K562 (cell line): ENCODE measurements around the gene C3. TPM values are rescaled to one million over a fixed set of nuclear protein-coding genes. Genes with fewer than 3 reads are reported as not detected.

Experiments
- ATAC-seq: fragments of 200-7000 bp; cut with Tn5 transposase; 3 replicates; pipeline ENCODE4 v1.9.1; 2020; ENCODE audit warnings: moderate library complexity
- BruUV-seq: library from RNA; stranded (reverse); fragments of 400-500 nt; replicated peaks from 2 replicates; lab custom pipeline; 2021; lab: Mats Ljungman, UMichigan
- CTCF ChIA-PET: fragments of 300-600 bp; formaldehyde crosslinking; extraction: SDS; loops from one replicate; lab custom pipeline; 2021; ENCODE audit warnings: low intra/inter-chr PET ratio; lab: Yijun Ruan, JAX
- POLR2A ChIA-PET: fragments of 300-600, 350-650 bp; sonication (Branson Sonifier 250); formaldehyde crosslinking; extraction: SDS; loops from one replicate; lab custom pipeline; 2021; ENCODE audit warnings: antibody characterized with exemption, inconsistent platforms; lab: Yijun Ruan, JAX
- DNase-seq, 4 experiments: peaks; one replicate each; pipeline versions ENCODE4 v3.0.0 to v3.0.0-alpha.2; 2011 to 2018; ENCODE audit warnings: low spot score in 3 of 4, mixed read lengths in 3 of 4; ENCODE audit errors: extremely low read depth in 1 of 4
- FAIRE-seq: peaks from 2 replicates; lab custom pipeline; 2011; peaks lifted over from hg19 to GRCh38; lab: Jason Lieb, UNC
- H2AFZ ChIP-seq: 2 replicates; pipeline ENCODE4 v1.6.0; 2011; ENCODE audit warnings: low read depth, low read length, control low read depth, inconsistent platforms
- H3K27ac ChIP-seq: fragments of 200-600 bp; 3 replicates; pipeline ENCODE4 v1.8.0; 2011; ENCODE audit warnings: low read depth, mild to moderate bottlenecking, control low read depth, inconsistent platforms, low read length, moderate library complexity, mixed read lengths; ENCODE audit errors: extremely low read depth
- H3K27me3 ChIP-seq, 2 experiments: fragments of 300-600 bp in 1 of 2; 2 replicates in 1 of 2; 3 replicates in 1 of 2; pipeline versions ENCODE4 v1.6.0 to v1.8.0; 2011; ENCODE audit warnings: inconsistent platforms in 2 of 2, low read length in 2 of 2, mild to moderate bottlenecking in 1 of 2, mixed read lengths in 1 of 2, moderate library complexity in 1 of 2; ENCODE audit not compliant: control insufficient read depth in 2 of 2, insufficient read depth in 2 of 2
- H3K36me3 ChIP-seq: fragments of 300-600 bp; 3 replicates; pipeline ENCODE4 v1.8.0; 2011; ENCODE audit warnings: mild to moderate bottlenecking, low read length, inconsistent platforms; ENCODE audit not compliant: control insufficient read depth, insufficient read depth
- H3K4me1 ChIP-seq, 2 experiments: fragments of 200-600 bp in 1 of 2; replicated peaks in 1 of 2; 2 replicates in 1 of 2; 3 replicates in 1 of 2; pipeline versions ENCODE4 v1.5.1 to v1.8.0; 2011; ENCODE audit warnings: inconsistent platforms in 2 of 2, low read length in 2 of 2, mild to moderate bottlenecking in 1 of 2, mixed read lengths in 1 of 2, moderate library complexity in 1 of 2; ENCODE audit not compliant: control insufficient read depth in 2 of 2, insufficient read depth in 2 of 2
- H3K4me2 ChIP-seq: 2 replicates; pipeline ENCODE4 v1.6.1; 2011; ENCODE audit warnings: low read length, control low read depth, inconsistent platforms, mixed read lengths; ENCODE audit not compliant: insufficient read depth
- H3K4me3 ChIP-seq: fragments of 200-600 bp; sonication (generic), shearing (Covaris generic); 2 replicates; pipeline ENCODE4 v1.5.1; 2016; ENCODE audit warnings: control low read depth, inconsistent platforms
- H3K79me2 ChIP-seq: fragments of 200-600 bp; 3 replicates; pipeline ENCODE4 v1.8.0; 2011; ENCODE audit warnings: low read length, inconsistent platforms; ENCODE audit not compliant: control insufficient read depth, insufficient read depth
- H3K9ac ChIP-seq, 2 experiments: 2 replicates each; pipeline versions ENCODE4 v1.6.0 to v1.6.1; 2011; ENCODE audit warnings: low read depth in 2 of 2, low read length in 2 of 2, control low read depth in 1 of 2, inconsistent platforms in 1 of 2, mild to moderate bottlenecking in 1 of 2, mixed read lengths in 1 of 2; ENCODE audit not compliant: insufficient read depth in 1 of 2
- H3K9me1 ChIP-seq: one replicate; pipeline ENCODE4 v1.6.0; 2011; ENCODE audit warnings: inconsistent platforms, mild to moderate bottlenecking, low read length, moderate library complexity; ENCODE audit not compliant: control insufficient read depth, insufficient read depth
- H3K9me3 ChIP-seq: replicated peaks from 2 replicates; pipeline ENCODE4 v1.5.1; 2011; ENCODE audit warnings: low read depth, low read length, inconsistent platforms; ENCODE audit not compliant: control insufficient read depth, insufficient read depth
- H4K20me1 ChIP-seq: replicated peaks from 2 replicates; pipeline ENCODE4 v1.6.1; 2011; ENCODE audit warnings: low read length, inconsistent platforms, mixed read lengths; ENCODE audit not compliant: control insufficient read depth, insufficient read depth
- CEBPB ChIP-seq: fragments of 450-650 bp; IDR thresholded peaks from 2 replicates; pipeline ENCODE4 v1.6.1; 2016; ENCODE audit warnings: missing genetic modification characterization, missing compliant biosample characterization
- CEBPG ChIP-seq, 3 experiments: fragments of 200-800 bp in 1 of 3; sonication (Bioruptor generic) in 1 of 3; sonication (generic) in 1 of 3; formaldehyde crosslinking in 1 of 3; IDR thresholded peaks in 2 of 3; conservative IDR thresholded peaks in 1 of 3; 2 replicates each; pipeline versions ENCODE4 v1.6.1 to v1.8.0; 2016 to 2022; ENCODE audit warnings: missing compliant biosample characterization in 2 of 3, missing genetic modification characterization in 2 of 3, mild to moderate bottlenecking in 1 of 3, missing genetic modification reagents in 1 of 3
- IRF2 ChIP-seq: sonication (generic); formaldehyde crosslinking; IDR thresholded peaks from 2 replicates; pipeline ENCODE4 v1.8.1; 2022; ENCODE audit warnings: mild to moderate bottlenecking, missing genetic modification reagents
- PHB ChIP-seq: fragments of 250-450 bp; sonication (Bioruptor Pico); IDR thresholded peaks from 2 replicates; pipeline ENCODE4 v1.5.0; 2021
- PHF20 ChIP-seq: fragments of 450-650 bp; IDR thresholded peaks from 2 replicates; pipeline ENCODE4 v1.6.1; 2018; ENCODE audit not compliant: partially characterized antibody
- SPI1 ChIP-seq: IDR thresholded peaks from 2 replicates; pipeline ENCODE4 v1.6.1; 2011; ENCODE audit warnings: low read depth, low read length, control low read depth, borderline replicate concordance
- WGBS: fragments of 100-300 bp; shearing (Covaris generic); methylation state at CpG from one replicate; pipeline ENCODE4 v1.1.6; 2016; ENCODE audit warnings: low coverage, mixed read lengths; ENCODE audit not compliant: insufficient coverage; ENCODE audit errors: missing lambda C conversion rate; 5-methylcytosine and 5-hydroxymethylcytosine counted together
- in situ Hi-C: fragments of 300-500 bp; cut with MboI; formaldehyde crosslinking; loops from 4 replicates; pipeline ENCODE4 v1.15.0; 2018; ENCODE audit warnings: inconsistent platforms, mixed read lengths
- intact Hi-C: fragments of 100-400 bp; cut with micrococcal nuclease; formaldehyde crosslinking; loops from 2 replicates; pipeline ENCODE4 v1.14.2; 2022
- polyA plus RNA-seq, 8 experiments: library from polyadenylated mRNA; depleted of rRNA in 4 of 8; stranded (reverse) in 5 of 8; unstranded in 3 of 8; fragments of >200 nt; fragmentation: Nextera tagmentation in 2 of 8; fragmentation: Illumina TruSeq in 1 of 8; extraction: Ambion mirVana in 2 of 8; extraction: Trizol in 1 of 8; gene quantifications; 2 replicates each; pipeline versions ENCODE4 v1.2.1 to v1.2.3, GENCODE V29; 2011 to 2014; ENCODE audit warnings: inconsistent platforms in 1 of 8, missing spikeins in 1 of 8
- total RNA-seq, 7 experiments: library from RNA; depleted of rRNA in 6 of 7; stranded (reverse); fragments of >200 nt in 6 of 7; fragmentation: Illumina TruSeq in 2 of 7; extraction: Trizol in 2 of 7; gene quantifications; 2 replicates each; pipeline versions ENCODE4 v1.2.1 to v1.2.3, GENCODE V29; 2011 to 2021; ENCODE audit warnings: low replicate concordance in 1 of 7

Gene C3
- total and polyA plus RNA-seq, 9 of the 15 experiments (the other 6 are each of a cell fraction or from before 2014, with no cell fraction given) = 0.59 to 10.6 (median 2.2) TPM

GRCh38 chr19:6723738-6724137 is 3.3 kb upstream of the C3 start:
- in situ Hi-C loops (no loop called here), intact Hi-C loops (no loop called here)
- no peak for DNase-seq
- Histone ChIP-seq H3K9me3 (no peaks in the 10 kb centered on the region), H3K4me1 (peaks cover 31 to 32% of the 10 kb centered on the region in 2 experiments), H3K36me3 (no peaks in the 10 kb centered on the region), H3K9me1 (no peaks in the 10 kb centered on the region), H3K9ac (no peak overlapping the region), H3K27me3 (no peaks in the 10 kb centered on the region), H3K27ac (no peak overlapping the region), H2AFZ (no peak overlapping the region), H3K79me2 (no peaks in the 10 kb centered on the region), H3K4me3 (no peak overlapping the region), H3K4me2 (no peak overlapping the region), H4K20me1 (no peaks in the 10 kb centered on the region)
- WGBS = 45% methylated on average over 5 of the region's 5 CpGs
- FAIRE-seq = no peak
- ATAC-seq = no peak
- POLR2A ChIA-PET = interaction anchor here (0.6 to 1.8 kb wide), 2 partner anchors 14 to 268 kb away, joined by 4 to 5 read pairs; partner anchors contain the start of gene GPR108
- TF ChIP-seq PHB = no peak
- peak; percentile 84 for TF ChIP-seq SPI1
- TF ChIP-seq PHF20 = no peak
- no TSS peak for BruUV-seq
- CTCF ChIA-PET = no interaction called here

DNA sequence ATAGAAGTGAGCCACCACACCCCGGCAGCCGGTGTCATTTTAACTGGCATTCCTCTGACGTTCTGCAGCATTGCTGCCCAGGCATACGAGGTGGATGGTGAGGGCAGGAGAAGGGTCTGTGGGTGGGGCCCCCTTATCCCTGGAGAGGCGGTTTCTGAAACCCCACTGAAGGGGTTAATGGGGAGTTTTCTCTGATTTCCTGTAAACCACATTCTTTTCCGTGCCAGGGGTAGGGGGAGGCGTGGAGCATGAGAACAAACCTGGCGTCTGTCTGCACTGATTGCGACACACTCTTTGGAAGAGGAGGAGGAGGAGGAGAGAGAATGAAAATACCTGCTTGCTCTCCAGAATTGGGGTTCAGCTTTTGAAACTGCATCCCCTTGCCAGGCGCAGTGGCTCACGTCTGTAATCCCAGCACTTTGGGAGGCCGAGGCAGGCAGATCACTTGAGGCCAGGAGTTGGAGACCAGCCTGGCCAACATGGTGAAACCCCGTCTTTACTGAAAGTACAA is 2.7 kb upstream of the C3 start:
- no peak overlapping the region for H3K4me3 ChIP-seq
- no peak for DNase-seq
- in situ Hi-C loops (no loop called here), intact Hi-C loops (no loop called here)
- no peaks in the 10 kb centered on the region for H3K79me2 ChIP-seq
- ChIA-PET CTCF (no interaction called here), POLR2A (interaction anchor here (0.6 to 1.1 kb wide), 2 partner anchors 45 to 267 kb away, joined by 3 to 4 read pairs; no protein-coding TSS in a partner anchor)
- no peak overlapping the region for H3K4me2 ChIP-seq
- no peak overlapping the region for H3K27ac ChIP-seq
- no peaks in the 10 kb centered on the region for H3K9me3 ChIP-seq
- FAIRE-seq = no peak
- no peaks in the 10 kb centered on the region for H3K27me3 ChIP-seq
- WGBS = 51% methylated on average over 13 of the region's 13 CpGs
- no peaks in the 10 kb centered on the region for H3K36me3 ChIP-seq
- no peaks in the 10 kb centered on the region for H4K20me1 ChIP-seq
- BruUV-seq = no TSS peak
- H3K9ac ChIP-seq = no peak overlapping the region
- H3K9me1 ChIP-seq = no peaks in the 10 kb centered on the region
- H2AFZ ChIP-seq = no peak overlapping the region
- peaks cover 30 to 31% of the 10 kb centered on the region in 2 experiments for H3K4me1 ChIP-seq
- TF ChIP-seq IRF2 = no peak
- peak; percentile 94 for TF ChIP-seq CEBPB (tag)
- peak; percentile 79 for TF ChIP-seq CEBPG (CRISPR knock-in tag; IDR thresholded peaks at IDR 0.05)
- peak; percentile 43 to 84; a peak in 3 of 4 replicates for TF ChIP-seq CEBPG (tag; conservative IDR thresholded peaks at IDR 0.05 in 1 of 2, IDR thresholded peaks at IDR 0.05 in 1 of 2)
- no peak for ATAC-seq
